Esophagus squamous epithelium (tissue), 4 donors: ENCODE measurements around the gene TSHZ2.

Experiments
- CTCF ChIP-seq, 6 experiments: fragments of 450-650 bp in 4 of 6; fragments of 200-600 bp in 2 of 6; sonication (generic) in 2 of 6; IDR thresholded peaks; one replicate each; pipeline ENCODE4 v1.5.1; 2016 to 2019; ENCODE audit warnings: antibody characterized with exemption in 6 of 6, mild to moderate bottlenecking in 4 of 6, moderate library complexity in 4 of 6
- POLR2A ChIP-seq, 4 donors: fragments of 450-650 bp; IDR thresholded peaks; one replicate each; pipeline ENCODE4 v1.6.1; 2017; ENCODE audit warnings: antibody characterized with exemption in 4 of 4, mild to moderate bottlenecking in 4 of 4, moderate library complexity in 3 of 4

- no peak for TF ChIP-seq CTCF (IDR thresholded peaks at IDR 0.05)
- no peak for TF ChIP-seq POLR2A (IDR thresholded peaks at IDR 0.05)
Observed at GRCh38 chr20:53159160-53159559, 187.0 kb downstream of the TSHZ2 start.
